HG03103 (cell line): ENCODE measurements around the gene PARVB.
"Not testable (repeated sequence)": the region's sequence is repeated elsewhere in the genome, so short reads cannot be mapped to it uniquely, and the experiment has no call there.

ENCODE experiments used
- ATAC-seq: cut with Tn5 transposase; IDR thresholded peaks from one replicate; pipeline ENCODE4 v1.9.1; 2021; ENCODE audit warnings: low read depth; ENCODE audit not compliant: unreplicated experiment

PARVB gene

GRCh38 chr22:44100411-44100810 lies 76.3 kb downstream of the PARVB start:
- no peak for ATAC-seq

GRCh38 chr22:44102121-44102520 lies 78.0 kb downstream of the PARVB start:
- ATAC-seq: no peak

GRCh38 chr22:44102856-44103255 lies 78.8 kb downstream of the PARVB start:
- no peak for ATAC-seq

- no peak for ATAC-seq
Measured at GRCh38 chr22:44103735-44104480, 79.8 kb downstream of the PARVB start.

- ATAC-seq: no peak
Measured at GRCh38 chr22:44107340-44107739, 83.2 kb downstream of the PARVB start.

GRCh38 chr22:44108076-44108475 lies 84.0 kb downstream of the PARVB start:
- ATAC-seq: no peak

GRCh38 chr22:44108806-44109385 lies 84.8 kb downstream of the PARVB start:
- no peak for ATAC-seq

- no peak for ATAC-seq
Measured at GRCh38 chr22:44109416-44109815, 85.3 kb downstream of the PARVB start.

- ATAC-seq: not testable (repeated sequence)
Measured at GRCh38 chr22:44110656-44111055, 86.6 kb downstream of the PARVB start.

GRCh38 chr22:44111562-44112155 lies 87.6 kb downstream of the PARVB start:
- ATAC-seq: no peak

- no peak for ATAC-seq
Measured at GRCh38 chr22:44112191-44112590, 88.1 kb downstream of the PARVB start.

GRCh38 chr22:44116331-44116730 lies 92.2 kb downstream of the PARVB start:
- no peak for ATAC-seq

GRCh38 chr22:44116755-44117684 lies 92.9 kb downstream of the PARVB start:
- ATAC-seq: no peak

GRCh38 chr22:44117746-44118145 lies 93.6 kb downstream of the PARVB start:
- ATAC-seq: no peak

- ATAC-seq: no peak
Measured at GRCh38 chr22:44118645-44119315, 94.7 kb downstream of the PARVB start.

GRCh38 chr22:44119669-44120313 lies 95.7 kb downstream of the PARVB start:
- no peak for ATAC-seq

GRCh38 chr22:44120314-44120704 lies 96.2 kb downstream of the PARVB start:
- ATAC-seq: no peak

GRCh38 chr22:44125421-44125820 lies 101.3 kb downstream of the PARVB start:
- no peak for ATAC-seq

- ATAC-seq: no peak
Measured at GRCh38 chr22:44126807-44127206, 102.7 kb downstream of the PARVB start.

GRCh38 chr22:44127356-44127755 lies 103.3 kb downstream of the PARVB start:
- no peak for ATAC-seq
